Smooth muscle cell (in vitro differentiated cells): ENCODE measurements around the gene SLC39A11. TPM values are rescaled to one million over a fixed set of nuclear protein-coding genes. Genes with fewer than 3 reads are reported as not detected.

Experiments
- DNase-seq: peaks from one replicate; lab custom pipeline; 2025; ENCODE audit not compliant: unreplicated experiment; lab: John Stamatoyannopoulos, UW
- H2AFZ ChIP-seq: fragments of 200-600 bp; sonication (generic); 2 replicates; pipeline ENCODE4 v1.6.0; 2016; ENCODE audit warnings: antibody characterized with exemption, low read depth, mild to moderate bottlenecking
- H3F3A ChIP-seq: fragments of 200-600 bp; sonication (generic); 2 replicates; pipeline ENCODE4 v1.6.0; 2017; ENCODE audit warnings: antibody characterized with exemption, low read depth
- H3K27ac ChIP-seq: fragments of 200-600 bp; sonication (generic); 2 replicates; pipeline ENCODE4 v1.5.1; 2016; ENCODE audit warnings: low read depth, mild to moderate bottlenecking
- H3K27me3 ChIP-seq: fragments of 200-600 bp; sonication (generic); 2 replicates; pipeline ENCODE4 v1.6.1; 2016; ENCODE audit warnings: low read depth, mild to moderate bottlenecking
- H3K36me3 ChIP-seq: fragments of 200-600 bp; sonication (generic); 2 replicates; pipeline ENCODE4 v1.5.1; 2016; ENCODE audit warnings: low read depth
- H3K4me1 ChIP-seq: fragments of 200-600 bp; sonication (generic); 2 replicates; pipeline ENCODE4 v1.5.1; 2016; ENCODE audit warnings: low read depth
- H3K4me2 ChIP-seq: fragments of 200-600 bp; sonication (generic); 2 replicates; pipeline ENCODE4 v1.6.0; 2016; ENCODE audit warnings: mild to moderate bottlenecking
- H3K4me3 ChIP-seq: fragments of 200-600 bp; sonication (generic); 2 replicates; pipeline ENCODE4 v1.5.1; 2016; ENCODE audit warnings: mild to moderate bottlenecking
- H3K79me2 ChIP-seq: fragments of 200-600 bp; sonication (generic); 2 replicates; pipeline ENCODE4 v1.6.0; 2016; ENCODE audit warnings: low read depth, mild to moderate bottlenecking
- H3K9ac ChIP-seq: fragments of 200-600 bp; sonication (generic); 2 replicates; pipeline ENCODE4 v1.6.0; 2016; ENCODE audit warnings: low read depth
- H3K9me3 ChIP-seq: fragments of 200-600 bp; sonication (generic); replicated peaks from 2 replicates; pipeline ENCODE4 v1.5.1; 2016; ENCODE audit warnings: low read depth
- H4K20me1 ChIP-seq: fragments of 200-600 bp; sonication (generic); 2 replicates; pipeline ENCODE4 v1.6.0; 2016; ENCODE audit warnings: low read depth
- WGBS: methylation state at CpG from one replicate; pipeline ENCODE4 v1.1.7; 2016; ENCODE audit warnings: low lambda C conversion rate; 5-methylcytosine and 5-hydroxymethylcytosine counted together
- polyA plus RNA-seq: library from polyadenylated mRNA; unstranded; fragments of >200 nt; fragmentation: Nextera tagmentation; extraction: Ambion mirVana; gene quantifications from 2 replicates; pipeline ENCODE4 v1.2.1, GENCODE V29; 2016
- total RNA-seq: library from RNA; depleted of rRNA; stranded (reverse); fragments of >200 nt; gene quantifications from 2 replicates; pipeline ENCODE4 v1.2.3, GENCODE V29; 2014
- TF ChIP-seq, protein P1 (sequence below): fragments of 200-600 bp; sonication (generic); IDR thresholded peaks from 2 replicates; pipeline ENCODE4 v1.5.1; 2017; ENCODE audit warnings: borderline replicate concordance, mild to moderate bottlenecking, antibody characterized with exemption; ENCODE audit not compliant: insufficient read depth, poor library complexity, severe bottlenecking

SLC39A11 gene
- total and polyA plus RNA-seq, 2 experiments from 2014 or later = 9.2 to 36.7 TPM

DNA sequence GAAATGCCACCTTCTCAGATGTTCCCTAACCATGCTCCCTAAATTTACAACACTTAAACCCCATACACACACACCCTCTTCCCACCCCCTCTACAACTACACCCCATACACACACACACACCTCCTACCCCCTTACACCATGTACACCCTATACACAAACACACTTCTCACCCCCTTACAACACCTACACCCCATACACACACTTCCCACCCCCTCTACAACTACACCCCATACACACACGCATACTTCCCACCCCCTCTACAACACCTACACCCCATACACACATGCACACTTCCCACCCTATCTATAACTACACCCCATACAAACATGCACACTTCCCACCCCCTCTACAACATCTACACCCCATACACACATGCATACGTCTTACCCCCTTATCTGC, 172.0 kb downstream of the SLC39A11 start:
- no peak overlapping the region for H3K4me2 ChIP-seq
- H3K9me3 ChIP-seq = no peaks in the 10 kb centered on the region
- no peak overlapping the region for H2AFZ ChIP-seq
- no peak overlapping the region for H3K4me3 ChIP-seq
- 95% methylated on average over 2 of the region's 2 CpGs for WGBS
- no peak overlapping the region for H3K27ac ChIP-seq
- no peaks in the 10 kb centered on the region for H3K27me3 ChIP-seq
- H3K9ac ChIP-seq = no peak overlapping the region
- no peaks in the 10 kb centered on the region for H3K79me2 ChIP-seq
- H3F3A ChIP-seq = no peaks in the 10 kb centered on the region
- TF ChIP-seq, protein P1, sequence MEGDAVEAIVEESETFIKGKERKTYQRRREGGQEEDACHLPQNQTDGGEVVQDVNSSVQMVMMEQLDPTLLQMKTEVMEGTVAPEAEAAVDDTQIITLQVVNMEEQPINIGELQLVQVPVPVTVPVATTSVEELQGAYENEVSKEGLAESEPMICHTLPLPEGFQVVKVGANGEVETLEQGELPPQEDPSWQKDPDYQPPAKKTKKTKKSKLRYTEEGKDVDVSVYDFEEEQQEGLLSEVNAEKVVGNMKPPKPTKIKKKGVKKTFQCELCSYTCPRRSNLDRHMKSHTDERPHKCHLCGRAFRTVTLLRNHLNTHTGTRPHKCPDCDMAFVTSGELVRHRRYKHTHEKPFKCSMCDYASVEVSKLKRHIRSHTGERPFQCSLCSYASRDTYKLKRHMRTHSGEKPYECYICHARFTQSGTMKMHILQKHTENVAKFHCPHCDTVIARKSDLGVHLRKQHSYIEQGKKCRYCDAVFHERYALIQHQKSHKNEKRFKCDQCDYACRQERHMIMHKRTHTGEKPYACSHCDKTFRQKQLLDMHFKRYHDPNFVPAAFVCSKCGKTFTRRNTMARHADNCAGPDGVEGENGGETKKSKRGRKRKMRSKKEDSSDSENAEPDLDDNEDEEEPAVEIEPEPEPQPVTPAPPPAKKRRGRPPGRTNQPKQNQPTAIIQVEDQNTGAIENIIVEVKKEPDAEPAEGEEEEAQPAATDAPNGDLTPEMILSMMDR = no peak
- H3K36me3 ChIP-seq = no peaks in the 10 kb centered on the region
- DNase-seq = no peak
- no peaks in the 10 kb centered on the region for H3K4me1 ChIP-seq
- H4K20me1 ChIP-seq = no peaks in the 10 kb centered on the region

GRCh38 chr17:72916991-72917390, 175.5 kb downstream of the SLC39A11 start:
- Histone ChIP-seq H3K27ac (no peak overlapping the region), H3K27me3 (no peaks in the 10 kb centered on the region), H3K4me3 (no peak overlapping the region), H3K4me2 (no peak overlapping the region), H3F3A (no peaks in the 10 kb centered on the region), H3K4me1 (no peaks in the 10 kb centered on the region), H3K79me2 (no peaks in the 10 kb centered on the region), H4K20me1 (no peaks in the 10 kb centered on the region), H3K36me3 (no peaks in the 10 kb centered on the region), H2AFZ (no peak overlapping the region), H3K9ac (no peak overlapping the region), H3K9me3 (no peaks in the 10 kb centered on the region)
- no peak for DNase-seq
- TF ChIP-seq, protein P1 = no peak
- 90% methylated on average over 8 of the region's 8 CpGs for WGBS

DNA sequence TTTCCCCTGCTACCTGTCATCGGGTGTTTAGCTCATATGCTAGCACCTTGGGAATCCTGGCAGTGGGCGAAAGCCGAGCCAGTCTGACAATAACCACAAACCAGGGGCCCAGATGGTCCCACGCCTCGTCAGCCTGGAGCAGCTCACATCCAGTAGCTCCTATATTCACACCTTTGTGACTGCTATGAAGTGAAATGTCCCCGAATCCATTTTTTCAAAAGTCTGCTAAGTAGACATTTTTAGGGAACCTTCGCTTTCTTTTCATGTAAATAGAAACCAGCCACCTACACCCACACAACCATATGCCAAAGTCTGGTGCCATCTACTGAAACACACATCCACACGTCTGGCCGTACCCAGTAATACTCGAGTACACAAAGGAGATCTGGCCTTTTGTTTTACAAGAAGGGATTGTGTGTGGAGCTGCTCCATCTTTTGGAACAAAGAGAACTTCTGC, 176.8 kb downstream of the SLC39A11 start:
- TF ChIP-seq, protein P1 = no peak
- Histone ChIP-seq H2AFZ (no peak overlapping the region), H4K20me1 (no peaks in the 10 kb centered on the region), H3F3A (no peaks in the 10 kb centered on the region), H3K9ac (no peak overlapping the region), H3K9me3 (no peaks in the 10 kb centered on the region), H3K4me3 (no peak overlapping the region), H3K4me1 (no peaks in the 10 kb centered on the region), H3K27ac (no peak overlapping the region), H3K4me2 (no peak overlapping the region), H3K27me3 (no peaks in the 10 kb centered on the region), H3K36me3 (no peaks in the 10 kb centered on the region), H3K79me2 (no peaks in the 10 kb centered on the region)
- 96% methylated on average over 10 of the region's 10 CpGs for WGBS
- no peak for DNase-seq

DNA sequence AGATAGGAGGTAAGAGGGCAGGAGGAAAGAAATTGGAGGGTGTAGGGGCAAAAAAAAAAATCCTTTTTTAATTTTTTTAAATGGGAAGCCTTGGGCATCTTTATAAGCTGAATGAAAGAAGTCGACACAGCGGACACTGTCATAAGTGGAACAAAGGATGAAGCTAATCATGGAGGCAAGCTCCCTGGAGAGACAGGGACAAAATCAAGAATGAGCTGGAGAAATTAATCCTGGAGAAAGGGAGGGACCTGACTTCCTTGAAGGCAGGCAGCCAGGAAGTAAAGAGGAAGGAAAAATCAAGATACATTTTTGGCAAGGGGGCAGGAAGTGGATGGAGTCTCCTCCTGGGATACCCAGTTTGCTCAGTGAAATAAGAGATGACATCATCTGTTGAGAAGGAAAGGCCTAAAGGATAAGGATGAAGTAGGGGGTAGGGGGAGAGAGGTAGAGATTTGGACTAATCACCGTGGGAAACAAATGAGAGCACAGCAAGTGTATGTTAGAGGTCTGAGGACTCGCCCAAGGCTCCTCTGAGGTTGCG, 179.3 kb downstream of the SLC39A11 start:
- no peaks in the 10 kb centered on the region for H3F3A ChIP-seq
- no peaks in the 10 kb centered on the region for H3K79me2 ChIP-seq

More for the DNA sequence above, 179.3 kb downstream of the SLC39A11 start:
- Histone ChIP-seq H3K4me1 (no peaks in the 10 kb centered on the region), H4K20me1 (no peaks in the 10 kb centered on the region), H3K27me3 (no peaks in the 10 kb centered on the region), H2AFZ (no peak overlapping the region), H3K4me2 (no peak overlapping the region), H3K9me3 (no peaks in the 10 kb centered on the region), H3K9ac (no peak overlapping the region), H3K27ac (no peak overlapping the region), H3K36me3 (no peaks in the 10 kb centered on the region), H3K4me3 (no peak overlapping the region)
- TF ChIP-seq, protein P1 = no peak
- WGBS = 98% methylated on average over 5 of the region's 5 CpGs
- DNase-seq = no peak
